Measurements from ENCODE around the gene LDAH.
"Not testable (repeated sequence)": the region's sequence is repeated elsewhere in the genome, so short reads cannot be mapped to it uniquely, and the experiment has no call there.

Gene LDAH

GRCh38 chr2:20822535-20823490, at the start of gene LDAH:
TSS of gene LDAH (minus strand) at chr2:20823101. CDS start at chr2:20801463, 21,638 bp downstream.
- DNase-seq = peak; percentile 78

GRCh38 chr2:20868377-20868776, 45.5 kb upstream of the LDAH start:
- DNase-seq = peak; percentile 49

- DNase-seq = no peak
Measured at GRCh38 chr2:20862850-20863249, 39.9 kb upstream of the LDAH start.

DNA sequence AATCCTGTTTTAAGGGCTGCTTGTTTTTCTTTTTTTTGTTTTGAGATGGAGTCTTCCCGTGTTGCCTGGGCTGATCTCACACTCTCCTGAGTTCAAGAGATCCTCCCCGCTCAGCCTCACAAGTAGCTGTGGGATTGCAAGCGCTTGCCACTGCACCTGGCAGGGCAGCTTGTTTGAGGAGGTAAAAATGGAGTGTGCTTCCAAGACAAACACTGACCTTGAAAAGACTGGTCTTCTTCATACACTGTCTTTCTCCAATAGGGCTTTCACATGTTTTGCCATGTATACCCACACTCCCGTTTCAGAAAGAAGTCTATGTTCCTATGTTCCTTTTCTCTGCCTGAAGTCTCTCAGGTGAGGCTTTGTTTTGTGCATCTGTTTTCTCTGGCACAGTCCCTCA, 32.6 kb upstream of the LDAH start:
- no peak for DNase-seq

DNA sequence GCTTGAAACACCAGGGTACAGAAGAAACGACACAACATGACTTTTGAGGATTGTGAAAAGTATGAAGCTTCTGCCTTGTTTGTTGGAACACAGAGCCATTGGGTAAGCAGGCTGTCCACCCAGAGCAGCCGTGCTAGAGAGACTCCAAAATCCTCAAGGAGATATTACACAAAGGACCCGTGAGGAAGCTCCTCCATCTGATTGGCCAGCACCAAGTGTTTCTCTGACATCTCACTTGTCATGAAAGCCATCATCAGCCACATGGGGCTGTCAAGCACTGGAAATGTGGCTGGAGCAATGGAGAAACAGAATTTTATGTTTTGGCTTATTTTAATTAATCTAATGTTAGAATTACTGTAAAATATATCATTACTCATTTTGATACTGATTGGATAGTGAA, 29.8 kb upstream of the LDAH start:
- DNase-seq = no peak

- DNase-seq = no peak
Measured at GRCh38 chr2:20852139-20852538, 29.2 kb upstream of the LDAH start.

- DNase-seq = no peak
Measured at GRCh38 chr2:20844246-20844645, 21.3 kb upstream of the LDAH start.

DNA sequence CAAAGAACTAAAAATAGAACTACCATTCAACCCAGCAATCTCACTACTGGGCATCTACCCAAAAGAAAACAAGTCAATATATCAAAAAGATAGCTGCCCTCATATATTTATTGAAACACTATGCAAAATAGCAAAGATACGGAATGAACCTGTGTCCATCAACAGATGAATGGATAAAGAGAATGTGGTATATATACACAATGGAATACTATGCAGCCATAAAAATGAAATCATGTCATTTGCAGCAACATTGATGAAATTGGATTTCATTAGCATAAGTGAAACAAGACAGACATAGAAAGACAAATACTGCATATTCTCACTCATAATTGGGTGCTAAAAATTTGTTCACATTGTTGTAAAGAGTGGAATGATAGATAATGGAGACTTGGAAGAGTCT, 16.2 kb upstream of the LDAH start:
- no peak for DNase-seq

DNA sequence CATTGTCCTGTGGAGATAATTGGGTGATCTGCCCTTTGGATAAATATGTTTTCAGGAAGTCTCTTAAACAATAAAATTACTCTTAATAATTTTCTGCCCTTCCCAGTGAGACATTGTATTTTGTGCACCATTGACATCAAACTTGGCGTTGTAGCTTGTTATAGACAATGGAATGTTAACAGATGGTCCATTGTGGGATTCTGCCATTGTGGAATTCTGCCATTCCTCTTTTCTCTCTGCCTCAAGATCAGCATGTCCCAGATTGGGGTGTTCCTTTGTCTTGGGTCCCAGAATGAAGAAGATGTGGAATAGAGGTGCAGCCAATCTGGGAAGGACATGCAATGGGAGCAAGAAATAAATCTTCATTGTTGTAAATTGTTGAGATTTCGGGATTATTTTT, 15.1 kb upstream of the LDAH start:
- no peak for DNase-seq

GRCh38 chr2:20836521-20836920, 13.6 kb upstream of the LDAH start:
- DNase-seq = no peak

DNA sequence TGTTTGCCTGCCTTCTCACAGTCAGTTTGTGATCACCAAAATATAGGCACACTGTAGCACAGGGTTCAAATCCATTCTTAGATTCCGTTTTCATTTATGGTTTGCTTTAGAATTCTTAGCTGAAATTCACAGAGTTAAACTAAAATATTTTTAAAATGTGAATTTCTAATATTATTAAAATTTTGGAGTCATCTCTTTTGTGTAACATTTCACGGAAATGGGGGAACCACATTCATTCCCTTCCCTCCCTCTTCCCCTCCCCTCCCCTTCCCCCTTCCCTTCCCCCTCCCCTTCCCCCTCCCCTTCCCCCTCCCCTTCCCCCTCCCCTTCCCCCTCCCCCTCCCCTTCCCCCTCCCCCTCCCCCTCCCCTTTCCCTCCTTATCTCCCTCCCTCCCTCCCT, 11.4 kb upstream of the LDAH start:
- DNase-seq = no peak

DNA sequence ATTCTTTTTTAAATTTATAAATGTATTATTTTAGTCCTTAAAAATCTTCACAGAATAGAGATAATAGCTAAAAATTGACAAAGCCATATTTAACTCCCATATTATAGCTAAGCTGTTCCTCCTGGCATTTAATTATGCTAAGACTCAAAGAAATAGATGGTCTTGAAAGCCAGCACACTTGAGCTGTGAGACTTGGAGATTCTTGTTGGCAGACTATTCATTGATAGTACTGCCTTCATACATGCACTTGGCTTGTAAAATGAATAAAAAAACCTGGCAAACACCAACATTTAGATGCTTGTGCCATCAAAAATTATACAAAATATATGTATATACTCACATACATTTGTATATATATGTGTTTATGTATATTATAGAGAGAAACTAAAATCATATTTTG, 9.7 kb upstream of the LDAH start:
- no peak for DNase-seq

DNA sequence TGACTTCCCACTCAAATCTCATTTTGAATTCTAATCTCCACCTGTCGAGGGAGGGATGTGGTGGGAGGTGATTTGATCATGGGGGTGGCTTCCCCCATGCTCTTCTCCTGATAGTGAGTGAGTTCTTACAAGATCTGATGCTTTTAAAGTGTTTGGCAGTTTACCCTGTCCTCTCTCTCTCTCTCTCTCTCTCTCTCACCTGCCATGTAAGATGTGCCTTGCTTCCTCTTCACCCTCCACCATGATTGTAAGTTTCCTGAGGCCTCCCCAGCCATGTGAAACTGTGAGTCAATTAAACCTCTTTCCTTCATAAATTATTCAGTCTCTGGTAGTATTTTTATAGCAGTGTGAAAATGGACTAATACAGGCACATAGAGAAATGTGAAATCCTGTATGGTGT, 7.0 kb upstream of the LDAH start:
- no peak for DNase-seq

- DNase-seq = no peak
Measured at GRCh38 chr2:20823917-20824316, 1.0 kb upstream of the LDAH start.

DNA sequence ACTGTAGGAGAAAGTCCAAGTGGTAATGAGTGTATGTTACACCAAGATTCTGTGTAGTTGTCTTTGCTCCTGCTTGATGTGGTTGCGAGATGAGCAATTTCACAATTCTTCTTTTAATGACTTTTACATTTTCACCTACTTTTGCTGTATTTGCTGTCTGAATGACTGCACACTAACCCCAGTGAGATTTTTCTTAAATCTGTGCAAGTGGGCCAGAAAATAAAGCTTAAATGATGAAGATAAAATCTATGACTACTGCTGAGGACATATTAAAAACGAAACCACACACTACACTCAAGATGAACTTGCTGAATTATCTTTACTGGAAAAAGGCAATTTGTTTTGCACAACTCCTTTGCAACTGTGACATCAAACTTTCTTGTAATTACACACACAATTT, 4.1 kb downstream of the LDAH start:
- DNase-seq = no peak

- no peak for DNase-seq
Measured at GRCh38 chr2:20815216-20815615, 7.7 kb downstream of the LDAH start.

DNA sequence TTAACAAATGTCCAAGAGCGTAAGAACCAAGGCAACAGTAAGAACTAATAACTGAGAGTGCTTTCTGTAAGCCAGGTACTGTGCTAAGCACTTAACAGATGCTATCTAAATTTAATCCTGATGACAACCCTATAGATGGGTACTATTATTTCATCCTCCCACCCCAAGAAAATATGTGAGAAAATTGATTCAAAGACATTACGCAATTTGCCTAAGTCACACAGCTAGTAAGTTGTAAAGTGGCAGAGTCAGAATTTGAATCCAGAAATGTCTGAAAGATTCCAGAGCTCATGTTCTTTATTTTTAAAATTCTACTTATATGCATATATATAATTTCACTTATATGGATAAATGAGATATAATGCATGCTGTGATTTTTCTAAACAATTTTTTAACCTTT, 10.1 kb downstream of the LDAH start:
- no peak for DNase-seq

GRCh38 chr2:20806286-20806685, 16.6 kb downstream of the LDAH start:
- no peak for DNase-seq

- no peak for DNase-seq
Measured at GRCh38 chr2:20803974-20804373, 18.9 kb downstream of the LDAH start.

DNA sequence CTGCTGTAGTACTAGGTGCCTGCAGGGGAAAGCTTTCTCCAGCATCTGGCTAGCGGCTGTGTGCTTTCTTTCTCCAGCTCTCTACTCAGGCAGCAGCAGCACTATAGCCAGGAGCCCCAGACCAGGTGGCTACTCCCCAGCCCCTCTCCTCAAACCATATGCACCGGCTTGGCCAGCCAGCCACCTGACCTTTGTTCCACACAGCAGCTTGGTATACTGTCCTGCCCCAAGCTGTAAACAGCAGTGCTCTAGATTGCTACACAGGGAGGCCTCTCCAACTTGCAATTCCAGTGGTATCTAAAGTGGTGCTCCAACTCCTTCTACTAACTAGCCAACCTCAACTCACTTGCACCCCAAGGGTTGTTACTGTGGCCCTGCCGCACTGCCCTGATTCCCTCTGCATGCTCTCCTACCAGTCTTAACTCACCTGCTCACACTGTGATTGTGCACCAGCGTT, 19.6 kb downstream of the LDAH start:
- no peak for DNase-seq

DNA sequence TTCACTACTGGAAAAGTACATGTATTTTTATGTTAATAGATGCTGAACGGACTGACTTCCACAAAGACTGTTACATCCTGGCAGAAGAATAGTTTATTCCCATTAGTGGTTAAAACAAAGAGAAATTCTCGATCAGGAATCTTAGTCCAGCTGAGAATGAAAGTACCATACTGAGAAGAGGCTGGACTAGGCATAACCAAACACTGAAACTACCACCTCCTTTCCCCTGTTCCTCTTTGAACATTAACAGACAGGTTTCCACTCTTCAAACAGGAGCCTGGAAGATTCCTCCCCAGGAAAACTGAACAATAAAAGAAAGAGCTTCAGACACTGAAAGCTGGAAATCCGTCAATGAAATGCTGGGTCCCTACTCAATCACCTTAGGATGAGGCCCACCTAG, 25.8 kb downstream of the LDAH start:
- no peak for DNase-seq

GRCh38 chr2:20796374-20796791, 26.5 kb downstream of the LDAH start:
- DNase-seq = no peak

GRCh38 chr2:20793944-20794343, 29.0 kb downstream of the LDAH start:
- not testable (repeated sequence) for DNase-seq

GRCh38 chr2:20781656-20782265, 41.1 kb downstream of the LDAH start:
- no peak for DNase-seq

Data from stimulated activated naive CD4-positive, alpha-beta T cell treated with Interleukin-2 at 50 U/mL for 16 hours (primary cell).